Measurements from ENCODE around the gene CDSN.

CDSN gene

DNA sequence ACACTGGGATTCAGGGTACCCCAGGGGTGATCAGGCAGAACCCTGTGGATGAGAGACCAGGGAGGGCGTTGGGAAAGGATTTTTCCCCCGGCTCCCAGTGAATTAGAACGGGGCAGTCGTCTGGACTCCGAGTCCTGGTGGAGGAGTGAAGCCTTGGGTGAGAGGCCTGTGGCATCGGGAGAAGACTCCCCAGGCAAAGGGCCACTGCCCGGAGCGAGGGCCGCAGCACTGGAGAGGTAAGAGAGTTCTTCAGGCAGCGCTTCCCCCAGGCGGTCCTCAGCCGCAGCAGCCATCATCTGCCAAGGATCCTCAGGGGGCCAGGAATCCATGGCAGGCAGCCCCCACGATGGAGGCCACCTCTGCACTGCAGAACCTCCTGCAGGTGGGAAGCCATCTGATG, 8.5 kb downstream of the CDSN start:
- Mint-ChIP-seq H3K27ac (no peak overlapping the region), H3K4me1 (peaks cover 39% of the 10 kb centered on the region), H3K27me3 (ENCODE audit: low read depth) (peaks cover 56% of the 10 kb centered on the region), H3K36me3 (ENCODE audit: low read depth) (no peaks in the 10 kb centered on the region), H3K9me3 (no peaks in the 10 kb centered on the region), H3K4me3 (no peak overlapping the region)
- TF ChIP-seq, protein P1, sequence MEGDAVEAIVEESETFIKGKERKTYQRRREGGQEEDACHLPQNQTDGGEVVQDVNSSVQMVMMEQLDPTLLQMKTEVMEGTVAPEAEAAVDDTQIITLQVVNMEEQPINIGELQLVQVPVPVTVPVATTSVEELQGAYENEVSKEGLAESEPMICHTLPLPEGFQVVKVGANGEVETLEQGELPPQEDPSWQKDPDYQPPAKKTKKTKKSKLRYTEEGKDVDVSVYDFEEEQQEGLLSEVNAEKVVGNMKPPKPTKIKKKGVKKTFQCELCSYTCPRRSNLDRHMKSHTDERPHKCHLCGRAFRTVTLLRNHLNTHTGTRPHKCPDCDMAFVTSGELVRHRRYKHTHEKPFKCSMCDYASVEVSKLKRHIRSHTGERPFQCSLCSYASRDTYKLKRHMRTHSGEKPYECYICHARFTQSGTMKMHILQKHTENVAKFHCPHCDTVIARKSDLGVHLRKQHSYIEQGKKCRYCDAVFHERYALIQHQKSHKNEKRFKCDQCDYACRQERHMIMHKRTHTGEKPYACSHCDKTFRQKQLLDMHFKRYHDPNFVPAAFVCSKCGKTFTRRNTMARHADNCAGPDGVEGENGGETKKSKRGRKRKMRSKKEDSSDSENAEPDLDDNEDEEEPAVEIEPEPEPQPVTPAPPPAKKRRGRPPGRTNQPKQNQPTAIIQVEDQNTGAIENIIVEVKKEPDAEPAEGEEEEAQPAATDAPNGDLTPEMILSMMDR (IDR thresholded peaks at IDR 0.05; ENCODE audit: unreplicated experiment in 3 of 3), result no peak

GRCh38 chr6:31110825-31111582, 9.2 kb downstream of the CDSN start:
- Mint-ChIP-seq H3K4me3 (no peak overlapping the region), H3K27me3 (ENCODE audit: low read depth) (peaks cover 59% of the 10 kb centered on the region), H3K36me3 (ENCODE audit: low read depth) (no peaks in the 10 kb centered on the region), H3K9me3 (no peaks in the 10 kb centered on the region), H3K4me1 (peaks cover 37% of the 10 kb centered on the region), H3K27ac (peak overlapping the region in 1 of 3 experiments; percentile 52)
- TF ChIP-seq, protein P1 (IDR thresholded peaks at IDR 0.05; ENCODE audit: unreplicated experiment in 3 of 3), result no peak

DNA sequence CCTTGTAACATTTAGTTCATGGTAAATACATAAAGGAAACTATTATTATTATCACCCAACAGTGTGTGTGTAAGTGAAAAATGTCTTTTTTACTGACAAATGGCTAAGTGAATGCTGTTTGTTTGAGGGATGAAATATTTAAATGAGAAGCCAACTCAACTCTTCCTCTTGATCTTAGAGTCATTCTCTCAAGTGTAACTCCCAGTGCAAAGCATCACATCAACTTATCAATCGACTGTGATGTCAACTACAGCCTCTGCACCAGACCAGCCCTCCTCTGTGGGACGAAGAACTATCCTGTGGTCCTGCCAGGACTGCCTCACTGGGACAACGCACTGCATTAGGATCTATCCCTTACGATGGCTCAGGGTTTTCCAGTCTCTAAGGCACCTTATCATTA, 13.2 kb downstream of the CDSN start:
- H3K27ac Mint-ChIP-seq, result no peak overlapping the region
- no peaks in the 10 kb centered on the region for H3K9me3 Mint-ChIP-seq
- TF ChIP-seq, protein P1 (IDR thresholded peaks at IDR 0.05; ENCODE audit: unreplicated experiment in 3 of 3), result no peak
- H3K4me3 Mint-ChIP-seq, result no peak overlapping the region
- no peaks in the 10 kb centered on the region for H3K36me3 Mint-ChIP-seq (ENCODE audit: low read depth)
- H3K4me1 Mint-ChIP-seq, result no peaks in the 10 kb centered on the region
- H3K27me3 Mint-ChIP-seq (ENCODE audit: low read depth), result peaks cover 47% of the 10 kb centered on the region

GRCh38 chr6:31103136-31103535, 17.1 kb downstream of the CDSN start:
- peaks cover 18% of the 10 kb centered on the region for H3K27me3 Mint-ChIP-seq (ENCODE audit: low read depth)
- H3K4me1 Mint-ChIP-seq, result no peaks in the 10 kb centered on the region
- no peaks in the 10 kb centered on the region for H3K36me3 Mint-ChIP-seq (ENCODE audit: low read depth)
- H3K9me3 Mint-ChIP-seq, result no peaks in the 10 kb centered on the region
- no peak overlapping the region for H3K4me3 Mint-ChIP-seq
- TF ChIP-seq, protein P1 (IDR thresholded peaks at IDR 0.05; ENCODE audit: unreplicated experiment in 3 of 3), result no peak
- no peak overlapping the region for H3K27ac Mint-ChIP-seq

- TF ChIP-seq, protein P1 (IDR thresholded peaks at IDR 0.05; ENCODE audit: unreplicated experiment in 3 of 3), result no peak
- H3K27ac Mint-ChIP-seq, result no peak overlapping the region
- H3K27me3 Mint-ChIP-seq (ENCODE audit: low read depth), result peaks cover 4% of the 10 kb centered on the region
- H3K4me3 Mint-ChIP-seq, result no peak overlapping the region
- no peaks in the 10 kb centered on the region for H3K9me3 Mint-ChIP-seq
- no peaks in the 10 kb centered on the region for H3K36me3 Mint-ChIP-seq (ENCODE audit: low read depth)
- H3K4me1 Mint-ChIP-seq, result no peaks in the 10 kb centered on the region
These were observed 21.8 kb downstream of the CDSN start for GRCh38 chr6:31098449-31098938.

DNA sequence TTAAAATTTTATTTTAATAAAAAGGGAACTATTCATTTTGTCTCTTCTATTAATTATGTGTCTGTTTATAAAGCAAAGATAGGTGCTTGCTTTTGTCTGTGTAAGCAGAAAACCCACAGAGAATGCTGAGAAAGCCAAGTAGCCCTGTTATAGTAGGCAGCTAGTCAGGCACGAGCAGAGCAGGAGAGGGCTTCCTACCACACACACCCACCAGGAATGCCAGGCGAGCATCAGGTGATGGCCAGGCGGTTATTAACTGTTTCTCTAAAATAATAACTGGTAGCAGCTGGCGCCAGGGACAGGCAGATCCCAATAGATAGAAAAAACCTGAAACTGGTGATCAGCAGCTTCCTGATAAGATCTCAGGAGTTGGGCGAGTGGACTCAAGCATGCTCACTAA, 23.6 kb downstream of the CDSN start:
- no peaks in the 10 kb centered on the region for H3K9me3 Mint-ChIP-seq
- TF ChIP-seq, protein P1 (IDR thresholded peaks at IDR 0.05; ENCODE audit: unreplicated experiment in 3 of 3), result no peak
- peak overlapping the region in 1 of 3 experiments; percentile 34 for H3K27ac Mint-ChIP-seq
- peaks cover 4% of the 10 kb centered on the region for H3K27me3 Mint-ChIP-seq (ENCODE audit: low read depth)
- no peak overlapping the region for H3K4me3 Mint-ChIP-seq
- H3K4me1 Mint-ChIP-seq, result no peaks in the 10 kb centered on the region
- H3K36me3 Mint-ChIP-seq (ENCODE audit: low read depth), result no peaks in the 10 kb centered on the region

All from nephron (organoid).